Right lobe of liver (tissue), 4 donors: Measurements from ENCODE around the gene NRXN2.

Experiments used
- CTCF ChIP-seq, 4 donors: fragments of 200-600 bp in 3 of 4; fragments of 450-650 bp in 1 of 4; IDR thresholded peaks; one replicate each; pipeline versions ENCODE4 v1.5.1 to v1.8.0; 2016 to 2022; ENCODE audit warnings: antibody characterized with exemption in 4 of 4, mild to moderate bottlenecking in 2 of 4
- POLR2A ChIP-seq: fragments of 450-650 bp; IDR thresholded peaks from one replicate; pipeline ENCODE4 v1.6.1; 2017; ENCODE audit warnings: antibody characterized with exemption, mild to moderate bottlenecking
- donor health status: DM: no; HTN: no; CAD: no.
- donor health status: DM: no; HTN: no; CAD: no.
- donor health status: DM: no; HTN: yes; CAD: no.

DNA sequence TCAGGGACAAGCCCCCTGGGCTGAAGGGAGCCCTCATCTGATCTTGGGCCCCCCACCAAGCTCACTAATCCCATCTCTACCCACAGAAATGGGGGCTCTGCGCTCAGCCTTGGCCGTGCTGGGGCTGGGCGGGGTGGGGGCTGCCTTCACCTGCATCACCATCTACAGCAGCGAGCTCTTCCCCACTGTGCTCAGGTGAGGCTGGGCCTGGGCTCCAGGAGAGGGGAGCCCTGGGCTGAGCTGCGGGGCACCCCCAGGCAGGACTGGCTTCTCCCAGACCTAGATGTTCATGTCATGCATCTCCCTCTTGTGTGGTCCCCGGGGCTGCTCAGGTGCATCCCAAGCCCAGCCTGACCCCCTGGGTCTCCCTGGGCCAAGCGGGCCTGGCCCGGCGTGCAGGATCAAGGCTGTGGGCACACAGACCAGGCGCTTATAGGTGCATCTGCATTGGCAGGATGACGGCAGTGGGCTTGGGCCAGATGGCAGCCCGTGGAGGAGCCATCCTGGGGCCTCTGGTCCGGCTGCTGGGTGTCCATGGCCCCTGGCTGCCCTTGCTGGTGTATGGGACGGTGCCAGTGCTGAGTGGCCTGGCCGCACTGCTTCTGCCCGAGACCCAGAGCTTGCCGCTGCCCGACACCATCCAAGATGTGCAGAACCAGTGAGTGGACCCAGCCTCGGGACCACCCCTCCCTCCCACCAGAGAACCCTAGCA, 122.6 kb downstream of the NRXN2 start:
- TF ChIP-seq CTCF (IDR thresholded peaks at IDR 0.05) (no peak), POLR2A (no peak)
